Astrocyte (in vitro differentiated cells and primary cell): ENCODE measurements around the gene ZBTB37. TPM values are rescaled to one million over a fixed set of nuclear protein-coding genes. Genes with fewer than 3 reads are reported as not detected.

Source experiments
- DNase-seq: peaks from one replicate; pipeline ENCODE4 v3.0.0-alpha.2; 2010; ENCODE audit warnings: low read depth
- FAIRE-seq: peaks from 2 replicates; lab custom pipeline; 2011; peaks lifted over from hg19 to GRCh38; lab: Jason Lieb, UNC
- H2AFZ ChIP-seq: 2 replicates; pipeline ENCODE4 v1.6.0; 2012; ENCODE audit warnings: low read depth, low read length, inconsistent platforms
- H3K27ac ChIP-seq: 2 replicates; pipeline ENCODE4 v1.5.1; 2011; ENCODE audit warnings: low read depth, low read length, inconsistent platforms
- H3K27me3 ChIP-seq: 2 replicates; pipeline ENCODE4 v1.6.0; 2011; ENCODE audit warnings: low read length, inconsistent platforms; ENCODE audit not compliant: insufficient read depth
- H3K36me3 ChIP-seq: 2 replicates; pipeline ENCODE4 v1.5.1; 2011; ENCODE audit warnings: low read length, inconsistent platforms; ENCODE audit not compliant: insufficient read depth
- H3K4me1 ChIP-seq: 2 replicates; pipeline ENCODE4 v1.5.1; 2011; ENCODE audit warnings: low read length, inconsistent platforms; ENCODE audit not compliant: insufficient read depth
- H3K4me2 ChIP-seq: 2 replicates; pipeline ENCODE4 v1.6.0; 2012; ENCODE audit warnings: low read length, inconsistent platforms
- H3K4me3 ChIP-seq: 2 replicates; pipeline ENCODE4 v1.5.1; 2011; ENCODE audit warnings: low read depth, mild to moderate bottlenecking, low read length, inconsistent platforms; ENCODE audit not compliant: insufficient read depth
- H3K79me2 ChIP-seq: 2 replicates; pipeline ENCODE4 v1.6.0; 2012; ENCODE audit warnings: mild to moderate bottlenecking, low read length, inconsistent platforms; ENCODE audit not compliant: insufficient read depth
- H3K9ac ChIP-seq: 2 replicates; pipeline ENCODE4 v1.6.0; 2012; ENCODE audit warnings: mild to moderate bottlenecking, low read length, inconsistent platforms
- H3K9me3 ChIP-seq: 2 replicates; pipeline ENCODE4 v1.5.1; 2012; ENCODE audit warnings: low read depth, mild to moderate bottlenecking, low read length, inconsistent platforms; ENCODE audit not compliant: insufficient read depth
- H4K20me1 ChIP-seq: 2 replicates; pipeline ENCODE4 v1.6.0; 2012; ENCODE audit warnings: low read length, inconsistent platforms; ENCODE audit not compliant: insufficient read depth
- H3K27ac Mint-ChIP-seq: one replicate; pipeline ENCODE4 v1.8.0; 2021; ENCODE audit warnings: mild to moderate bottlenecking, mixed read lengths; ENCODE audit not compliant: unreplicated experiment
- H3K27me3 Mint-ChIP-seq: one replicate; pipeline ENCODE4 v1.8.0; 2021; ENCODE audit warnings: low read depth, mixed read lengths; ENCODE audit not compliant: unreplicated experiment
- H3K36me3 Mint-ChIP-seq: one replicate; pipeline ENCODE4 v1.8.0; 2021; ENCODE audit warnings: low read depth, mixed read lengths; ENCODE audit not compliant: unreplicated experiment
- H3K4me1 Mint-ChIP-seq: one replicate; pipeline ENCODE4 v1.8.0; 2021; ENCODE audit warnings: low read depth, mixed read lengths; ENCODE audit not compliant: unreplicated experiment
- H3K4me3 Mint-ChIP-seq: one replicate; pipeline ENCODE4 v1.8.0; 2021; ENCODE audit warnings: mild to moderate bottlenecking, moderate library complexity, mixed read lengths; ENCODE audit not compliant: unreplicated experiment
- H3K9me3 Mint-ChIP-seq: one replicate; pipeline ENCODE4 v1.8.0; 2021; ENCODE audit warnings: mild to moderate bottlenecking, mixed read lengths; ENCODE audit not compliant: unreplicated experiment
- EZH2 ChIP-seq: IDR thresholded peaks from 2 replicates; pipeline ENCODE4 v1.6.1; 2012; ENCODE audit warnings: mild to moderate bottlenecking, low read length, inconsistent platforms; ENCODE audit not compliant: insufficient read depth
- total RNA-seq: library from RNA; stranded (reverse); gene quantifications from 2 replicates; pipeline ENCODE4 v1.2.1, GENCODE V29; 2021
- TF ChIP-seq, protein P1 (sequence below): IDR thresholded peaks from 2 replicates; pipeline ENCODE4 v1.5.1; 2011; ENCODE audit warnings: low read depth, mild to moderate bottlenecking, inconsistent platforms, low read length, moderate library complexity; ENCODE audit not compliant: insufficient read depth

ZBTB37 gene
- total RNA-seq, 1 donor from 2014 or later, result 10.7 TPM

DNA sequence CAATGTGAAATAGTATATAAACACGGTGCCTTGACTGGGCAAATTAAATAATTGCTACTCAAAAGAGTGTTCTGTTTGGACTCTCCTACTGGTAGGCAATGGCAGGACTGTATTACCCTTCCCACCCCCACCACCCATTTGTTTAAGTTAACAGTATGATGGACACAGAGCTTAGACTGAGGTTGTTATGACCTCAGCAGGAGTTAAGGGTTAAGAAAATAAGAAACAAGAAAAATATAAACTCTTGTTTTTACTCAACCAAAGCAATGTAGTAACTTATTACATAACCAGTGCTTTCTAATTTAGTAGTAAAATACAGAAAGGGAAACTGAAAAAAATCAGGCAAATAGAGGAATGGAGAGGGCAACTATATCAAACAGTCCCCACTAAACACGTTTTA is 68.9 kb downstream of the ZBTB37 start:
- H3K4me2 ChIP-seq, result no peak overlapping the region
- H3K4me1 Mint-ChIP-seq, result peaks cover 7% of the 10 kb centered on the region
- H3K27ac Mint-ChIP-seq, result no peak overlapping the region
- no peak overlapping the region for H3K9ac ChIP-seq
- H3K36me3 Mint-ChIP-seq, result peaks cover 5% of the 10 kb centered on the region
- H3K27me3 Mint-ChIP-seq, result no peaks in the 10 kb centered on the region
- no peak overlapping the region for H2AFZ ChIP-seq
- H3K27me3 ChIP-seq, result no peaks in the 10 kb centered on the region
- TF ChIP-seq, protein P1, sequence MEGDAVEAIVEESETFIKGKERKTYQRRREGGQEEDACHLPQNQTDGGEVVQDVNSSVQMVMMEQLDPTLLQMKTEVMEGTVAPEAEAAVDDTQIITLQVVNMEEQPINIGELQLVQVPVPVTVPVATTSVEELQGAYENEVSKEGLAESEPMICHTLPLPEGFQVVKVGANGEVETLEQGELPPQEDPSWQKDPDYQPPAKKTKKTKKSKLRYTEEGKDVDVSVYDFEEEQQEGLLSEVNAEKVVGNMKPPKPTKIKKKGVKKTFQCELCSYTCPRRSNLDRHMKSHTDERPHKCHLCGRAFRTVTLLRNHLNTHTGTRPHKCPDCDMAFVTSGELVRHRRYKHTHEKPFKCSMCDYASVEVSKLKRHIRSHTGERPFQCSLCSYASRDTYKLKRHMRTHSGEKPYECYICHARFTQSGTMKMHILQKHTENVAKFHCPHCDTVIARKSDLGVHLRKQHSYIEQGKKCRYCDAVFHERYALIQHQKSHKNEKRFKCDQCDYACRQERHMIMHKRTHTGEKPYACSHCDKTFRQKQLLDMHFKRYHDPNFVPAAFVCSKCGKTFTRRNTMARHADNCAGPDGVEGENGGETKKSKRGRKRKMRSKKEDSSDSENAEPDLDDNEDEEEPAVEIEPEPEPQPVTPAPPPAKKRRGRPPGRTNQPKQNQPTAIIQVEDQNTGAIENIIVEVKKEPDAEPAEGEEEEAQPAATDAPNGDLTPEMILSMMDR, result no peak
- TF ChIP-seq EZH2, result no peak
- H3K4me3 ChIP-seq, result no peak overlapping the region
- no peaks in the 10 kb centered on the region for H3K4me1 ChIP-seq
- DNase-seq (no peak), FAIRE-seq (no peak)
- no peaks in the 10 kb centered on the region for H3K9me3 ChIP-seq
- no peaks in the 10 kb centered on the region for H4K20me1 ChIP-seq
- no peaks in the 10 kb centered on the region for H3K79me2 ChIP-seq
- peaks cover 38% of the 10 kb centered on the region for H3K36me3 ChIP-seq
- no peaks in the 10 kb centered on the region for H3K9me3 Mint-ChIP-seq
- no peak overlapping the region for H3K27ac ChIP-seq
- no peak overlapping the region for H3K4me3 Mint-ChIP-seq

DNA sequence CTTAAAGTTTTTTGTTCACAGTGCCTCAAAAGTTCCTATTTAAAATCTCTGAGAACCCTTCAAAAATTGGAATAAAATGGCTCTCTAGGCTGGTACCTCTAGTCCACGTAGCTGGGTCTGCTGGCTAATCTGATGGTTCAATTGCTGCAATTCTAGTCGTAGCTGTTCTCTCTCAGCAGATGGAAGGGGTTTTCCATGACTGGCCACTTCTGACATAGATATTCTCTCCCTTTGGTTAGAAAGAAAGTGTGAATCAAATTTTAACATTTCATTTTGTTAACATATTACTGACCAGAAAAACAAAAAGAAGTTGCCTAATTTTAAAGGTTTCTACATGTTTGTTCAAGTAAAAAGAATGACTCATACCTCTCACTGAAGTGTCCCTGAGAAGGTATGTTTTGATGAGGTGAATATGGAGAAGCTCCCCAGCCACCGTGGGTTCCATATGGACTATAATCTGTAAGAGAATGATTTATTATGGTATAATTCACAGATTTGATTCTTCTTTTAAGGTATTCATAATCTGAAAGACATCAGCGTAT is 78.3 kb downstream of the ZBTB37 start:
- FAIRE-seq, result no peak
- no peak for DNase-seq
- Mint-ChIP-seq H3K27me3 (no peaks in the 10 kb centered on the region), H3K4me1 (peaks cover 4% of the 10 kb centered on the region), H3K4me3 (no peak overlapping the region), H3K27ac (no peak overlapping the region), H3K9me3 (no peaks in the 10 kb centered on the region), H3K36me3 (peaks cover 16% of the 10 kb centered on the region)
- Histone ChIP-seq H3K36me3 (peaks cover 55% of the 10 kb centered on the region), H3K4me3 (no peak overlapping the region), H3K9ac (no peak overlapping the region), H3K79me2 (no peaks in the 10 kb centered on the region), H4K20me1 (no peaks in the 10 kb centered on the region), H3K9me3 (no peaks in the 10 kb centered on the region), H3K4me2 (no peak overlapping the region), H2AFZ (no peak overlapping the region), H3K27me3 (no peaks in the 10 kb centered on the region), H3K4me1 (no peaks in the 10 kb centered on the region), H3K27ac (no peak overlapping the region)
- TF ChIP-seq EZH2, result no peak
- TF ChIP-seq, protein P1, result no peak

DNA sequence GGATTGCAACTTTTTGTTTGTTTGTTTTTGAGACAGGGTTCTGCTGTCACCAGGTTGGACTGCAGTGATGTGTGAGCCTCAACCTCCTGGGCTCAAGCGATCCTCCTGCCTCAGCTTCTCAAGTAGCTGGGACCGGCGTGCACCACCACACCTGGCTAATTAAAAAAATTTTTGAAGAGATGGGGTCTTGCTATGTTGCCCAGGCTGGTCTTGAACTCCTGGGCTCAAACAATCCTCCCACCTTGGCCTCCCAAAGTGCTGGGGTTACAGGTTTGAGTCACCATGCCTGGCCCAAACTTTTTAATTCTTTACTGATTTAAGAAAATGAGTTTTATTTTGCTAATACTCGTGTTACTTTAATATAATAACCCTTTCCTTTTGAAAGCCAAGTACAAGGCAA is 80.4 kb downstream of the ZBTB37 start:
- no peaks in the 10 kb centered on the region for H3K27me3 Mint-ChIP-seq

More for the DNA sequence above, 80.4 kb downstream of the ZBTB37 start:
- Histone ChIP-seq H3K4me2 (no peak overlapping the region), H3K9me3 (no peaks in the 10 kb centered on the region), H2AFZ (no peak overlapping the region), H4K20me1 (no peaks in the 10 kb centered on the region), H3K4me1 (no peaks in the 10 kb centered on the region), H3K79me2 (no peaks in the 10 kb centered on the region), H3K36me3 (peaks cover 51% of the 10 kb centered on the region), H3K9ac (no peak overlapping the region), H3K27me3 (no peaks in the 10 kb centered on the region), H3K27ac (no peak overlapping the region), H3K4me3 (no peak overlapping the region)
- TF ChIP-seq, protein P1, result no peak
- no peak for TF ChIP-seq EZH2
- H3K27ac Mint-ChIP-seq, result no peak overlapping the region
- H3K36me3 Mint-ChIP-seq, result peaks cover 14% of the 10 kb centered on the region
- no peaks in the 10 kb centered on the region for H3K9me3 Mint-ChIP-seq
- no peak overlapping the region for H3K4me3 Mint-ChIP-seq
- DNase-seq (no peak), FAIRE-seq (no peak)
- H3K4me1 Mint-ChIP-seq, result peaks cover 4% of the 10 kb centered on the region
